ENCODE results near the gene ADCY10. TPM values are rescaled to one million over a fixed set of nuclear protein-coding genes. Genes with fewer than 3 reads are reported as not detected.

ADCY10 gene
- total and polyA plus RNA-seq, 2 experiments from 2014 or later = not detected

DNA sequence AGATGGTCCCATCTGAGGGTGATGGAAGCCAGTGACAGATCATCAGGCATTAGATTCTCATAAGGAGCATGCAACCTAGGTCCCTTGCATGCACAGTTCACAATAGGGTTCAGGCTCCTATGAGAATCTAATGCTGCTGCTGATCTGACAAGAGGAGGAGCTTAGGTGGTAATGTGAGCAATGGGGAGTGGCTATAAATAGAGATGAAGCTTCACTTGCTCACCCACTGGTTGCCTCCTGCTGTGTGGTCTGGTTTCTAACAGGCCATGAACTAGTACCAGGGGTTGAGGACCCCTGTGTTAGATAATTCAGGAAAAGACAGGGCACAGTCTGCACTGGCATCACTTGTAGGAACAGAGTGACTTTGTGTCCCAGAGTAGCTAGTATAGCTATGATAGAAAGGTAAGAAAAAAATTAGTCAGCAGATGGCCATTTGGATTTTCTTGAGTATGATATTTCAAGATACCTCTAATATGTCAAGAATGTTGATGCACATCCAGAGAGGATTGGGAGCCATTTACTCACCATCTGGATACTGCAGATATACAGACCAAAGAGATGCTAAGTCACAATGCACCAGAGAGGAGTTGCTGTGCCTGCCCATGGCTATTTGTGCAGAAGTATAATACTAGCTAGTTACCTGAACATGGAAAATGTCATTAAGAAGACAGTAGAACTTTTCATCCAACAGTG is 53.6 kb downstream of the ADCY10 start:
- H3K27ac Mint-ChIP-seq = no peak overlapping the region
- Histone ChIP-seq H3F3A (replicated peaks; ENCODE audit: low read depth) (no peaks in the 10 kb centered on the region), H3K79me2 (replicated peaks; ENCODE audit: insufficient read depth) (no peaks in the 10 kb centered on the region), H3K4me3 (no peak overlapping the region), H2AFZ (no peak overlapping the region), H3K4me1 (ENCODE audit: insufficient read depth) (peaks cover 43% of the 10 kb centered on the region), H3K27me3 (ENCODE audit: insufficient read depth) (no peaks in the 10 kb centered on the region), H3K27ac (ENCODE audit: low read depth) (no peak overlapping the region), H3K36me3 (ENCODE audit: insufficient read depth) (no peaks in the 10 kb centered on the region), H3K9me2 (ENCODE audit: insufficient read depth) (0 out of 2 replicates have a peak, but pooled peaks cover 3% of the 10 kb centered on the region), H4K20me1 (replicated peaks; ENCODE audit: insufficient read depth) (no peaks in the 10 kb centered on the region), H3K4me2 (no peak overlapping the region)
- peaks cover 4% of the 10 kb centered on the region for H3K27me3 Mint-ChIP-seq (ENCODE audit: insufficient read depth, low read depth, poor library complexity)
- DNase-seq (ENCODE audit: low spot score) (no peak), ATAC-seq (no peak)
- no peak for TF ChIP-seq POLR2AphosphoS5 (IDR thresholded peaks at IDR 0.05; ENCODE audit: low read depth)
- no peak for TF ChIP-seq ZNF114 (CRISPR knock-in tag; IDR thresholded peaks at IDR 0.05)
- no peak for TF ChIP-seq NANOG (IDR thresholded peaks at IDR 0.05; ENCODE audit: borderline replicate concordance)
- TF ChIP-seq JUNB (IDR thresholded peaks at IDR 0.05; ENCODE audit: unreplicated experiment) = no peak
- TF ChIP-seq ZNF331 (CRISPR knock-in tag; IDR thresholded peaks at IDR 0.05; ENCODE audit: low read depth) = no peak
- no peak for TF ChIP-seq STAT1 (IDR thresholded peaks at IDR 0.05; ENCODE audit: unreplicated experiment)
- TF ChIP-seq, protein P1, sequence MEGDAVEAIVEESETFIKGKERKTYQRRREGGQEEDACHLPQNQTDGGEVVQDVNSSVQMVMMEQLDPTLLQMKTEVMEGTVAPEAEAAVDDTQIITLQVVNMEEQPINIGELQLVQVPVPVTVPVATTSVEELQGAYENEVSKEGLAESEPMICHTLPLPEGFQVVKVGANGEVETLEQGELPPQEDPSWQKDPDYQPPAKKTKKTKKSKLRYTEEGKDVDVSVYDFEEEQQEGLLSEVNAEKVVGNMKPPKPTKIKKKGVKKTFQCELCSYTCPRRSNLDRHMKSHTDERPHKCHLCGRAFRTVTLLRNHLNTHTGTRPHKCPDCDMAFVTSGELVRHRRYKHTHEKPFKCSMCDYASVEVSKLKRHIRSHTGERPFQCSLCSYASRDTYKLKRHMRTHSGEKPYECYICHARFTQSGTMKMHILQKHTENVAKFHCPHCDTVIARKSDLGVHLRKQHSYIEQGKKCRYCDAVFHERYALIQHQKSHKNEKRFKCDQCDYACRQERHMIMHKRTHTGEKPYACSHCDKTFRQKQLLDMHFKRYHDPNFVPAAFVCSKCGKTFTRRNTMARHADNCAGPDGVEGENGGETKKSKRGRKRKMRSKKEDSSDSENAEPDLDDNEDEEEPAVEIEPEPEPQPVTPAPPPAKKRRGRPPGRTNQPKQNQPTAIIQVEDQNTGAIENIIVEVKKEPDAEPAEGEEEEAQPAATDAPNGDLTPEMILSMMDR (conservative IDR thresholded peaks at IDR 0.05; ENCODE audit: low read depth in 2 of 2) = no peak
- TF ChIP-seq EZH2 (IDR thresholded peaks at IDR 0.05; ENCODE audit: low read depth, unreplicated experiment) = no peak
- TF ChIP-seq, protein P2, sequence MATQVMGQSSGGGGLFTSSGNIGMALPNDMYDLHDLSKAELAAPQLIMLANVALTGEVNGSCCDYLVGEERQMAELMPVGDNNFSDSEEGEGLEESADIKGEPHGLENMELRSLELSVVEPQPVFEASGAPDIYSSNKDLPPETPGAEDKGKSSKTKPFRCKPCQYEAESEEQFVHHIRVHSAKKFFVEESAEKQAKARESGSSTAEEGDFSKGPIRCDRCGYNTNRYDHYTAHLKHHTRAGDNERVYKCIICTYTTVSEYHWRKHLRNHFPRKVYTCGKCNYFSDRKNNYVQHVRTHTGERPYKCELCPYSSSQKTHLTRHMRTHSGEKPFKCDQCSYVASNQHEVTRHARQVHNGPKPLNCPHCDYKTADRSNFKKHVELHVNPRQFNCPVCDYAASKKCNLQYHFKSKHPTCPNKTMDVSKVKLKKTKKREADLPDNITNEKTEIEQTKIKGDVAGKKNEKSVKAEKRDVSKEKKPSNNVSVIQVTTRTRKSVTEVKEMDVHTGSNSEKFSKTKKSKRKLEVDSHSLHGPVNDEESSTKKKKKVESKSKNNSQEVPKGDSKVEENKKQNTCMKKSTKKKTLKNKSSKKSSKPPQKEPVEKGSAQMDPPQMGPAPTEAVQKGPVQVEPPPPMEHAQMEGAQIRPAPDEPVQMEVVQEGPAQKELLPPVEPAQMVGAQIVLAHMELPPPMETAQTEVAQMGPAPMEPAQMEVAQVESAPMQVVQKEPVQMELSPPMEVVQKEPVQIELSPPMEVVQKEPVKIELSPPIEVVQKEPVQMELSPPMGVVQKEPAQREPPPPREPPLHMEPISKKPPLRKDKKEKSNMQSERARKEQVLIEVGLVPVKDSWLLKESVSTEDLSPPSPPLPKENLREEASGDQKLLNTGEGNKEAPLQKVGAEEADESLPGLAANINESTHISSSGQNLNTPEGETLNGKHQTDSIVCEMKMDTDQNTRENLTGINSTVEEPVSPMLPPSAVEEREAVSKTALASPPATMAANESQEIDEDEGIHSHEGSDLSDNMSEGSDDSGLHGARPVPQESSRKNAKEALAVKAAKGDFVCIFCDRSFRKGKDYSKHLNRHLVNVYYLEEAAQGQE (IDR thresholded peaks at IDR 0.05; ENCODE audit: unreplicated experiment) = no peak
- no peak for TF ChIP-seq EZH2phosphoT487 (IDR thresholded peaks at IDR 0.05; ENCODE audit: unreplicated experiment)
- TF ChIP-seq, protein P3, sequence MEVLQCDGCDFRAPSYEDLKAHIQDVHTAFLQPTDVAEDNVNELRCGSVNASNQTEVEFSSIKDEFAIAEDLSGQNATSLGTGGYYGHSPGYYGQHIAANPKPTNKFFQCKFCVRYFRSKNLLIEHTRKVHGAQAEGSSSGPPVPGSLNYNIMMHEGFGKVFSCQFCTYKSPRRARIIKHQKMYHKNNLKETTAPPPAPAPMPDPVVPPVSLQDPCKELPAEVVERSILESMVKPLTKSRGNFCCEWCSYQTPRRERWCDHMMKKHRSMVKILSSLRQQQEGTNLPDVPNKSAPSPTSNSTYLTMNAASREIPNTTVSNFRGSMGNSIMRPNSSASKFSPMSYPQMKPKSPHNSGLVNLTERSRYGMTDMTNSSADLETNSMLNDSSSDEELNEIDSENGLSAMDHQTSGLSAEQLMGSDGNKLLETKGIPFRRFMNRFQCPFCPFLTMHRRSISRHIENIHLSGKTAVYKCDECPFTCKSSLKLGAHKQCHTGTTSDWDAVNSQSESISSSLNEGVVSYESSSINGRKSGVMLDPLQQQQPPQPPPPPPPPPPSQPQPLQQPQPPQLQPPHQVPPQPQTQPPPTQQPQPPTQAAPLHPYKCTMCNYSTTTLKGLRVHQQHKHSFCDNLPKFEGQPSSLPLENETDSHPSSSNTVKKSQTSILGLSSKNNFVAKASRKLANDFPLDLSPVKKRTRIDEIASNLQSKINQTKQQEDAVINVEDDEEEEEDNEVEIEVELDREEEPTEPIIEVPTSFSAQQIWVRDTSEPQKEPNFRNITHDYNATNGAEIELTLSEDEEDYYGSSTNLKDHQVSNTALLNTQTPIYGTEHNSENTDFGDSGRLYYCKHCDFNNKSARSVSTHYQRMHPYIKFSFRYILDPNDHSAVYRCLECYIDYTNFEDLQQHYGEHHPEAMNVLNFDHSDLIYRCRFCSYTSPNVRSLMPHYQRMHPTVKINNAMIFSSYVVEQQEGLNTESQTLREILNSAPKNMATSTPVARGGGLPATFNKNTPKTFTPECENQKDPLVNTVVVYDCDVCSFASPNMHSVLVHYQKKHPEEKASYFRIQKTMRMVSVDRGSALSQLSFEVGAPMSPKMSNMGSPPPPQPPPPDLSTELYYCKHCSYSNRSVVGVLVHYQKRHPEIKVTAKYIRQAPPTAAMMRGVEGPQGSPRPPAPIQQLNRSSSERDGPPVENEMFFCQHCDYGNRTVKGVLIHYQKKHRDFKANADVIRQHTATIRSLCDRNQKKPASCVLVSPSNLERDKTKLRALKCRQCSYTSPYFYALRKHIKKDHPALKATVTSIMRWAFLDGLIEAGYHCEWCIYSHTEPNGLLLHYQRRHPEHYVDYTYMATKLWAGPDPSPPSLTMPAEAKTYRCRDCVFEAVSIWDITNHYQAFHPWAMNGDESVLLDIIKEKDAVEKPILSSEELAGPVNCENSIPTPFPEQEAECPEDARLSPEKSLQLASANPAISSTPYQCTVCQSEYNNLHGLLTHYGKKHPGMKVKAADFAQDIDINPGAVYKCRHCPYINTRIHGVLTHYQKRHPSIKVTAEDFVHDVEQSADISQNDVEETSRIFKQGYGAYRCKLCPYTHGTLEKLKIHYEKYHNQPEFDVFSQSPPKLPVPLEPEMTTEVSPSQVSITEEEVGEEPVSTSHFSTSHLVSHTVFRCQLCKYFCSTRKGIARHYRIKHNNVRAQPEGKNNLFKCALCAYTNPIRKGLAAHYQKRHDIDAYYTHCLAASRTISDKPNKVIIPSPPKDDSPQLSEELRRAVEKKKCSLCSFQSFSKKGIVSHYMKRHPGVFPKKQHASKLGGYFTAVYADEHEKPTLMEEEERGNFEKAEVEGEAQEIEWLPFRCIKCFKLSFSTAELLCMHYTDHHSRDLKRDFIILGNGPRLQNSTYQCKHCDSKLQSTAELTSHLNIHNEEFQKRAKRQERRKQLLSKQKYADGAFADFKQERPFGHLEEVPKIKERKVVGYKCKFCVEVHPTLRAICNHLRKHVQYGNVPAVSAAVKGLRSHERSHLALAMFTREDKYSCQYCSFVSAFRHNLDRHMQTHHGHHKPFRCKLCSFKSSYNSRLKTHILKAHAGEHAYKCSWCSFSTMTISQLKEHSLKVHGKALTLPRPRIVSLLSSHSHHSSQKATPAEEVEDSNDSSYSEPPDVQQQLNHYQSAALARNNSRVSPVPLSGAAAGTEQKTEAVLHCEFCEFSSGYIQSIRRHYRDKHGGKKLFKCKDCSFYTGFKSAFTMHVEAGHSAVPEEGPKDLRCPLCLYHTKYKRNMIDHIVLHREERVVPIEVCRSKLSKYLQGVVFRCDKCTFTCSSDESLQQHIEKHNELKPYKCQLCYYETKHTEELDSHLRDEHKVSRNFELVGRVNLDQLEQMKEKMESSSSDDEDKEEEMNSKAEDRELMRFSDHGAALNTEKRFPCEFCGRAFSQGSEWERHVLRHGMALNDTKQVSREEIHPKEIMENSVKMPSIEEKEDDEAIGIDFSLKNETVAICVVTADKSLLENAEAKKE (CRISPR knock-in tag; IDR thresholded peaks at IDR 0.05) = no peak
- TF ChIP-seq, protein P4, sequence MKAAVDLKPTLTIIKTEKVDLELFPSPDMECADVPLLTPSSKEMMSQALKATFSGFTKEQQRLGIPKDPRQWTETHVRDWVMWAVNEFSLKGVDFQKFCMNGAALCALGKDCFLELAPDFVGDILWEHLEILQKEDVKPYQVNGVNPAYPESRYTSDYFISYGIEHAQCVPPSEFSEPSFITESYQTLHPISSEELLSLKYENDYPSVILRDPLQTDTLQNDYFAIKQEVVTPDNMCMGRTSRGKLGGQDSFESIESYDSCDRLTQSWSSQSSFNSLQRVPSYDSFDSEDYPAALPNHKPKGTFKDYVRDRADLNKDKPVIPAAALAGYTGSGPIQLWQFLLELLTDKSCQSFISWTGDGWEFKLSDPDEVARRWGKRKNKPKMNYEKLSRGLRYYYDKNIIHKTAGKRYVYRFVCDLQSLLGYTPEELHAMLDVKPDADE (IDR thresholded peaks at IDR 0.05) = no peak
- TF ChIP-seq CREB1 (CRISPR knock-in tag; IDR thresholded peaks at IDR 0.05; ENCODE audit: low read depth) = no peak
- peaks cover 17% of the 10 kb centered on the region; the same call in 2 of the 3 replicates for H3K9me3 Mint-ChIP-seq
- peaks cover 13% of the 10 kb centered on the region for H3K36me3 Mint-ChIP-seq (ENCODE audit: low read depth)
- H3K4me3 Mint-ChIP-seq = no peak overlapping the region
- peaks cover 45% of the 10 kb centered on the region for H3K4me1 Mint-ChIP-seq

Measured in GM23338 (cell line).